Transverse colon (tissue), 4 donors: ENCODE measurements around the gene TCN2.

Source experiments
- EP300 ChIP-seq: sonication (generic); formaldehyde crosslinking; IDR thresholded peaks from one replicate; pipeline ENCODE4 v1.6.1; 2017; ENCODE audit warnings: antibody characterized with exemption, low read depth
- POLR2A ChIP-seq: fragments of 450-650 bp; IDR thresholded peaks from one replicate; pipeline ENCODE4 v1.6.1; 2016; ENCODE audit warnings: antibody characterized with exemption, mild to moderate bottlenecking, moderate library complexity
- POLR2AphosphoS5 ChIP-seq, 3 donors: sonication (generic); formaldehyde crosslinking; IDR thresholded peaks; one replicate each; pipeline ENCODE4 v1.6.1; 2016; ENCODE audit warnings: antibody characterized with exemption in 3 of 3
- TF ChIP-seq, protein P1 (sequence below), 5 experiments: fragments of 200-600 bp in 3 of 5; fragments of 450-650 bp in 2 of 5; sonication (generic) in 3 of 5; IDR thresholded peaks; 1 replicate in 2 of 5; 2 replicates in 3 of 5; pipeline ENCODE4 v1.5.1; 2016 to 2017; ENCODE audit warnings: antibody characterized with exemption in 5 of 5, inconsistent platforms in 3 of 5, mild to moderate bottlenecking in 2 of 5, moderate library complexity in 1 of 5

GRCh38 chr22:30572210-30572609, 34.8 kb upstream of the TCN2 start:
- TF ChIP-seq, protein P1, sequence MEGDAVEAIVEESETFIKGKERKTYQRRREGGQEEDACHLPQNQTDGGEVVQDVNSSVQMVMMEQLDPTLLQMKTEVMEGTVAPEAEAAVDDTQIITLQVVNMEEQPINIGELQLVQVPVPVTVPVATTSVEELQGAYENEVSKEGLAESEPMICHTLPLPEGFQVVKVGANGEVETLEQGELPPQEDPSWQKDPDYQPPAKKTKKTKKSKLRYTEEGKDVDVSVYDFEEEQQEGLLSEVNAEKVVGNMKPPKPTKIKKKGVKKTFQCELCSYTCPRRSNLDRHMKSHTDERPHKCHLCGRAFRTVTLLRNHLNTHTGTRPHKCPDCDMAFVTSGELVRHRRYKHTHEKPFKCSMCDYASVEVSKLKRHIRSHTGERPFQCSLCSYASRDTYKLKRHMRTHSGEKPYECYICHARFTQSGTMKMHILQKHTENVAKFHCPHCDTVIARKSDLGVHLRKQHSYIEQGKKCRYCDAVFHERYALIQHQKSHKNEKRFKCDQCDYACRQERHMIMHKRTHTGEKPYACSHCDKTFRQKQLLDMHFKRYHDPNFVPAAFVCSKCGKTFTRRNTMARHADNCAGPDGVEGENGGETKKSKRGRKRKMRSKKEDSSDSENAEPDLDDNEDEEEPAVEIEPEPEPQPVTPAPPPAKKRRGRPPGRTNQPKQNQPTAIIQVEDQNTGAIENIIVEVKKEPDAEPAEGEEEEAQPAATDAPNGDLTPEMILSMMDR (IDR thresholded peaks at IDR 0.05), result no peak
- TF ChIP-seq POLR2A (no peak), EP300 (no peak), POLR2AphosphoS5 (IDR thresholded peaks at IDR 0.05) (no peak)
